Astrocyte of the spinal cord (primary cell): ENCODE measurements around the gene MARK4.

Experiments
- DNase-seq: peaks from one replicate; pipeline ENCODE4 v3.0.0; 2011; ENCODE audit warnings: low read depth, low spot score
- H3K4me3 ChIP-seq: 2 replicates; pipeline ENCODE4 v1.5.1; 2011; ENCODE audit warnings: low read depth, mild to moderate bottlenecking, low read length, moderate library complexity
- CTCF ChIP-seq: IDR thresholded peaks from 2 replicates; pipeline ENCODE4 v1.5.1; 2012; ENCODE audit warnings: low read depth, mild to moderate bottlenecking, low read length, inconsistent platforms
- in situ Hi-C: cut with HindIII; loops from 2 replicates; pipeline ENCODE4 v1.10.0; 2017; ENCODE audit warnings: low sequenced_read_pairs

Gene MARK4

DNA sequence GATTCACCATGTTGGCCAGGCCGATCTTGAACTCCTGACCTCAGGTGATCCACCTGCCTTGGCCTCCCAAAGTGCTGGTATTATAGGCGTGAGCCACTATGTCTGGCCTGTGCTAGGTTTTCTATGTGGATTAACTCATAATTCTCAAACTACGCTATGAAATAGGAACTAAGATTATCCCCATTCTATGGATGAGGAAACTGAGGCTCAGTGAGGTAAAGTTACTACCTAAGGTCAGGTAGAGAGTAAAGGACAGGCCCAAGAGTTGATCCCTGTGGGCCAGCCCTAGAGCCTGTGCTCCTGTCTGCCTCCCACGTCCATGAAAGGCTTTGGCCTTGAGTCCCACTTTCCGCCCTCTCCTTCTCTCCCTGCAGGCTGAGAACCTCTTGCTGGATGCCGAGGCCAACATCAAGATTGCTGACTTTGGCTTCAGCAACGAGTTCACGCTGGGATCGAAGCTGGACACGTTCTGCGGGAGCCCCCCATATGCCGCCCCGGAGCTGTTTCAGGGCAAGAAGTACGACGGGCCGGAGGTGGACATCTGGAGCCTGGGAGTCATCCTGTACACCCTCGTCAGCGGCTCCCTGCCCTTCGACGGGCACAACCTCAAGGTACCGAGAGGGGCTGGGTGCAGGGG is 20.1 kb downstream of the MARK4 start:
- TF ChIP-seq CTCF, result no peak
- H3K4me3 ChIP-seq, result no peak overlapping the region
- in situ Hi-C loops, result no loop called here
- no peak for DNase-seq

DNA sequence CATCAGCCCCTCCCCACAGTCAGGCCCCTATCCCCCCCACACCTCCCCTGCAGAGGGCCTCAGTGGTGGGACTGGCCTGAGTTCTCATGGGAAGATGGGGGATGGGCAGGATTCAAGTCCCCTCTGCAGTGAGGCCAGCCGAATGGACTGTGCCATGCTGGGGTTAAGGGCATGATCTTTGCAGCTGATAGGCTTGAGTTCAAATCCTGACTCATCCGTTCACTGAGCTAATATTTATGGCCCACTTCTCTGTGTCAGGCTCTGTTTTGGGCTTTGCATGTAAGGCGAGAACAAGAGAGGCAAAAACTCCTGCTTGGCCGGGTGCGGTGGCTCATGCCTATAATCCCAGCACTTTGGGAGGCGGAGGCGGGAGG is 20.7 kb downstream of the MARK4 start:
- no peak for TF ChIP-seq CTCF
- in situ Hi-C loops, result no loop called here
- DNase-seq, result no peak
- H3K4me3 ChIP-seq, result no peak overlapping the region

DNA sequence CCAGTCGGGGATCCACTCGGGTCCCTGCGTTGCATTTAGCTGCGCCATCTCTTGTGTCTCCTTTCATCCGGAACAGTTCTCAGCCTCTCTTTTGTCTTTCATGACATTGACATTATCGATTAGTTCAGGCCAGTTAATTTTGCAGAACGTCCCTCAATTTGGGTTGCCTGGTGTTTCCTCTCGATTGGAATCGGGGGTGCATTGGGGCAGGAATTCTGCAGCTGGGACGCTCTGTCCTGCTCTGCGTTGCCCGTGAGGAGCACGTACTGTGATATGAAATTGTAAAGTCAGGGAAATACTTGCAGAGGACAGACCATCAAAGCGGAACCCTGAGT is 22.4 kb downstream of the MARK4 start:
- in situ Hi-C loops, result no loop called here
- no peak for TF ChIP-seq CTCF
- no peak for DNase-seq
- no peak overlapping the region for H3K4me3 ChIP-seq

- no peak for TF ChIP-seq CTCF
- in situ Hi-C loops, result no loop called here
- H3K4me3 ChIP-seq, result no peak overlapping the region
- no peak for DNase-seq
Observed at GRCh38 chr19:45275370-45275971, 24.4 kb downstream of the MARK4 start.

- no peak for DNase-seq
- no peak for TF ChIP-seq CTCF
- H3K4me3 ChIP-seq, result no peak overlapping the region
- in situ Hi-C loops, result no loop called here
Observed at GRCh38 chr19:45276284-45276687, 25.2 kb downstream of the MARK4 start.

DNA sequence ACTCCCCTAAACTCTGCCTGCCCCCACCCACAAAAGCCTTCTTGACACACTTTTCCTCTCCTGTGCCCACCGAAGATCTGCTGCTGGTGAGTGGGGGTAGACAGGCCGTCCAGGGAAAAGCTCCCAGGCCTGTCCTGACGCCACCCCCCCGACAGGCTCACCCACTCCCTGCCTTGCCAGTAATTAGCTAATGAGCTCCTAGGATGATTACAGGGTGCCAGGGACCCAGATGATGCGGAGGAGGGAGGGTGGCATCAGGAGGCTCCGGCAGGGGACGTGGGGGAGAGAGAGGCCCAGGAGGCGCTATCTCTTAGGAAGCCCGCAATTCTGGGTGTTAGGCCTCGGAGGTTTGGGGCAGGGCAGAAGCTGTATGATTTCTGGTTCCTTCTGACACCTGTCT is 27.0 kb downstream of the MARK4 start:
- no peak for DNase-seq
- no peak overlapping the region for H3K4me3 ChIP-seq
- in situ Hi-C loops, result no loop called here
- no peak for TF ChIP-seq CTCF
